HepG2 (cell line): Measurements from ENCODE around the gene ITGAE. TPM values are rescaled to one million over a fixed set of nuclear protein-coding genes. Genes with fewer than 3 reads are reported as not detected.

Source experiments
- ATF1 ChIP-seq: IDR thresholded peaks from 2 replicates; pipeline ENCODE4 v1.6.1; 2016; ENCODE audit warnings: mild to moderate bottlenecking, control low read depth
- CREB3 ChIP-seq: sonication (generic); formaldehyde crosslinking; IDR thresholded peaks from 2 replicates; pipeline ENCODE4 v1.5.0; 2020; ENCODE audit warnings: missing genetic modification reagents
- EEA1 ChIP-seq: sonication (generic); formaldehyde crosslinking; IDR thresholded peaks from 2 replicates; pipeline ENCODE4 v1.5.1; 2020; ENCODE audit warnings: mild to moderate bottlenecking, missing genetic modification reagents, borderline replicate concordance
- HNRNPUL1 ChIP-seq: fragments of 200-400 bp; formaldehyde crosslinking; IDR thresholded peaks from 2 replicates; pipeline ENCODE4 v1.6.1; 2017; ENCODE audit warnings: low read depth, mild to moderate bottlenecking, low read length, moderate library complexity
- KLF6 ChIP-seq: IDR thresholded peaks from 2 replicates; pipeline ENCODE4 v1.8.0; 2016; ENCODE audit warnings: missing biosample characterization, missing genetic modification reagents
- SOX5 ChIP-seq: IDR thresholded peaks from 2 replicates; pipeline ENCODE4 v1.6.1; 2016; ENCODE audit warnings: borderline replicate concordance
- SPEN ChIP-seq: sonication (generic); formaldehyde crosslinking; IDR thresholded peaks from 2 replicates; pipeline ENCODE4 v1.5.1; 2020; ENCODE audit warnings: low read depth, mild to moderate bottlenecking, missing genetic modification reagents
- ZBTB3 ChIP-seq: sonication (generic); formaldehyde crosslinking; IDR thresholded peaks from 2 replicates; pipeline ENCODE4 v1.4.0; 2020; ENCODE audit warnings: low read depth, mild to moderate bottlenecking, moderate library complexity, missing genetic modification reagents, borderline replicate concordance
- ZBTB46 ChIP-seq: sonication (generic); formaldehyde crosslinking; IDR thresholded peaks from 2 replicates; pipeline ENCODE4 v1.4.0; 2020; ENCODE audit warnings: mild to moderate bottlenecking, missing genetic modification reagents, borderline replicate concordance
- ZFP90 ChIP-seq: sonication (generic); formaldehyde crosslinking; IDR thresholded peaks from 2 replicates; pipeline ENCODE4 v1.8.0; 2022; ENCODE audit warnings: missing genetic modification reagents, mild to moderate bottlenecking, inconsistent platforms, borderline replicate concordance
- ZNF235 ChIP-seq: sonication (generic); formaldehyde crosslinking; IDR thresholded peaks from 2 replicates; pipeline ENCODE4 v1.8.1; 2023; ENCODE audit warnings: mild to moderate bottlenecking, missing genetic modification reagents, borderline replicate concordance
- ZNF552 ChIP-seq: sonication (generic); formaldehyde crosslinking; IDR thresholded peaks from 2 replicates; pipeline ENCODE4 v1.9.0; 2022; ENCODE audit warnings: missing genetic modification reagents, mild to moderate bottlenecking, borderline replicate concordance
- ZNF562 ChIP-seq: sonication (generic); formaldehyde crosslinking; IDR thresholded peaks from 2 replicates; pipeline ENCODE4 v1.8.0; 2022; ENCODE audit warnings: missing genetic modification reagents, borderline replicate concordance
- polyA plus RNA-seq, 8 experiments: library from polyadenylated mRNA; depleted of rRNA in 3 of 8; stranded (reverse) in 7 of 8; unstranded in 1 of 8; fragments of >200 nt; fragmentation: Illumina TruSeq in 4 of 8; extraction: Trizol in 4 of 8; gene quantifications; 2 replicates each; pipeline versions ENCODE4 v1.2.1 to v1.2.3, GENCODE V29; 2011 to 2016; ENCODE audit warnings: low read depth in 4 of 8, missing spikeins in 1 of 8, mixed read lengths in 1 of 8; ENCODE audit not compliant: insufficient read depth in 1 of 8
- total RNA-seq, 5 experiments: library from RNA; depleted of rRNA; stranded (reverse); fragments of >200 nt; fragmentation: Illumina TruSeq; extraction: Trizol; gene quantifications; 2 replicates each; pipeline ENCODE4 v1.2.3, GENCODE V29; 2016; ENCODE audit warnings: low read depth in 1 of 5
- TF ChIP-seq, protein P1 (sequence below): sonication (generic); formaldehyde crosslinking; IDR thresholded peaks from 2 replicates; pipeline ENCODE4 v1.4.0; 2020; ENCODE audit warnings: missing genetic modification reagents
- TF ChIP-seq, protein P2 (sequence below): IDR thresholded peaks from 2 replicates; pipeline ENCODE4 v1.6.1; 2012; ENCODE audit warnings: inconsistent platforms
- TF ChIP-seq, protein P3 (sequence below): sonication (generic); formaldehyde crosslinking; IDR thresholded peaks from 2 replicates; pipeline ENCODE4 v1.4.0; 2020; ENCODE audit warnings: low read depth, missing genetic modification reagents

The ITGAE gene
- total and polyA plus RNA-seq, 2 of the 13 experiments (the other 11 are each of a cell fraction or from before 2014, with no cell fraction given): 42.3 to 49.0 TPM

GRCh38 chr17:3802461-3803307 is 1.7 kb upstream of the ITGAE start (continued):
- no peak for TF ChIP-seq ZBTB46 (CRISPR knock-in tag)
- no peak for TF ChIP-seq CREB3
- peak; percentile 92 for TF ChIP-seq SOX5 (CRISPR knock-in tag)
- no peak for TF ChIP-seq ZNF562 (CRISPR knock-in tag)
- TF ChIP-seq ZNF235 (CRISPR knock-in tag): no peak
- TF ChIP-seq ZNF552: no peak
- TF ChIP-seq KLF6: peak; percentile 79
- TF ChIP-seq, protein P1, sequence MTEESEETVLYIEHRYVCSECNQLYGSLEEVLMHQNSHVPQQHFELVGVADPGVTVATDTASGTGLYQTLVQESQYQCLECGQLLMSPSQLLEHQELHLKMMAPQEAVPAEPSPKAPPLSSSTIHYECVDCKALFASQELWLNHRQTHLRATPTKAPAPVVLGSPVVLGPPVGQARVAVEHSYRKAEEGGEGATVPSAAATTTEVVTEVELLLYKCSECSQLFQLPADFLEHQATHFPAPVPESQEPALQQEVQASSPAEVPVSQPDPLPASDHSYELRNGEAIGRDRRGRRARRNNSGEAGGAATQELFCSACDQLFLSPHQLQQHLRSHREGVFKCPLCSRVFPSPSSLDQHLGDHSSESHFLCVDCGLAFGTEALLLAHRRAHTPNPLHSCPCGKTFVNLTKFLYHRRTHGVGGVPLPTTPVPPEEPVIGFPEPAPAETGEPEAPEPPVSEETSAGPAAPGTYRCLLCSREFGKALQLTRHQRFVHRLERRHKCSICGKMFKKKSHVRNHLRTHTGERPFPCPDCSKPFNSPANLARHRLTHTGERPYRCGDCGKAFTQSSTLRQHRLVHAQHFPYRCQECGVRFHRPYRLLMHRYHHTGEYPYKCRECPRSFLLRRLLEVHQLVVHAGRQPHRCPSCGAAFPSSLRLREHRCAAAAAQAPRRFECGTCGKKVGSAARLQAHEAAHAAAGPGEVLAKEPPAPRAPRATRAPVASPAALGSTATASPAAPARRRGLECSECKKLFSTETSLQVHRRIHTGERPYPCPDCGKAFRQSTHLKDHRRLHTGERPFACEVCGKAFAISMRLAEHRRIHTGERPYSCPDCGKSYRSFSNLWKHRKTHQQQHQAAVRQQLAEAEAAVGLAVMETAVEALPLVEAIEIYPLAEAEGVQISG: peak; percentile 87
- no peak for TF ChIP-seq HNRNPUL1
- TF ChIP-seq SPEN: peak; percentile 76
- TF ChIP-seq, protein P2, sequence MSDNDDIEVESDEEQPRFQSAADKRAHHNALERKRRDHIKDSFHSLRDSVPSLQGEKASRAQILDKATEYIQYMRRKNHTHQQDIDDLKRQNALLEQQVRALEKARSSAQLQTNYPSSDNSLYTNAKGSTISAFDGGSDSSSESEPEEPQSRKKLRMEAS: peak; percentile 74
- TF ChIP-seq EEA1 (CRISPR knock-in tag): no peak
- TF ChIP-seq ATF1 (CRISPR knock-in tag): no peak
- TF ChIP-seq ZFP90 (CRISPR knock-in tag): peak; percentile 78; the same call in 1 of the 2 replicates
- TF ChIP-seq, protein P3, sequence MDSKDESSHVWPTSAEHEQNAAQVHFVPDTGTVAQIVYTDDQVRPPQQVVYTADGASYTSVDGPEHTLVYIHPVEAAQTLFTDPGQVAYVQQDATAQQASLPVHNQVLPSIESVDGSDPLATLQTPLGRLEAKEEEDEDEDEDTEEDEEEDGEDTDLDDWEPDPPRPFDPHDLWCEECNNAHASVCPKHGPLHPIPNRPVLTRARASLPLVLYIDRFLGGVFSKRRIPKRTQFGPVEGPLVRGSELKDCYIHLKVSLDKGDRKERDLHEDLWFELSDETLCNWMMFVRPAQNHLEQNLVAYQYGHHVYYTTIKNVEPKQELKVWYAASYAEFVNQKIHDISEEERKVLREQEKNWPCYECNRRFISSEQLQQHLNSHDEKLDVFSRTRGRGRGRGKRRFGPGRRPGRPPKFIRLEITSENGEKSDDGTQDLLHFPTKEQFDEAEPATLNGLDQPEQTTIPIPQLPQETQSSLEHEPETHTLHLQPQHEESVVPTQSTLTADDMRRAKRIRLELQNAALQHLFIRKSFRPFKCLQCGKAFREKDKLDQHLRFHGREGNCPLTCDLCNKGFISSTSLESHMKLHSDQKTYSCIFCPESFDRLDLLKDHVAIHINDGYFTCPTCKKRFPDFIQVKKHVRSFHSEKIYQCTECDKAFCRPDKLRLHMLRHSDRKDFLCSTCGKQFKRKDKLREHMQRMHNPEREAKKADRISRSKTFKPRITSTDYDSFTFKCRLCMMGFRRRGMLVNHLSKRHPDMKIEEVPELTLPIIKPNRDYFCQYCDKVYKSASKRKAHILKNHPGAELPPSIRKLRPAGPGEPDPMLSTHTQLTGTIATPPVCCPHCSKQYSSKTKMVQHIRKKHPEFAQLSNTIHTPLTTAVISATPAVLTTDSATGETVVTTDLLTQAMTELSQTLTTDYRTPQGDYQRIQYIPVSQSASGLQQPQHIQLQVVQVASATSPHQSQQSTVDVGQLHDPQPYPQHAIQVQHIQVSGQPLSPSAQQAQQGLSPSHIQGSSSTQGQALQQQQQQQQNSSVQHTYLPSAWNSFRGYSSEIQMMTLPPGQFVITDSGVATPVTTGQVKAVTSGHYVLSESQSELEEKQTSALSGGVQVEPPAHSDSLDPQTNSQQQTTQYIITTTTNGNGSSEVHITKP (CRISPR knock-in tag): peak; percentile 83; the same call in 1 of the 2 replicates
- TF ChIP-seq ZBTB3 (CRISPR knock-in tag): no peak
